ENCODE data around the gene RAD1.
A peak's percentile ranks its signal among the peaks of the same experiment; 100 is the strongest.

The RAD1 gene

GRCh38 chr5:34916518-34916917, 1.2 kb upstream of the RAD1 start:
- Histone ChIP-seq H3K27ac (ENCODE audit: extremely low read depth, low read depth, low read length) (no peak overlapping the region; the same call in 1 of the 2 replicates), H3K36me3 (ENCODE audit: control insufficient read depth in 2 of 2, insufficient read depth in 1 of 2, low read length in 2 of 2) (peaks cover 41 to 47% of the 10 kb centered on the region in 2 experiments), H3K4me1 (ENCODE audit: control insufficient read depth, insufficient read depth, low read length) (peaks cover 6% of the 10 kb centered on the region; the same call in 1 of the 2 replicates), H3K9me3 (ENCODE audit: control insufficient read depth, insufficient read depth, low read depth, low read length) (no peaks in the 10 kb centered on the region), H3K4me3 (ENCODE audit: low read depth, low read length) (peak overlapping the region; percentile 78)
- ChIA-PET POLR2A (interaction anchor here (0.5 to 6.1 kb wide), 5 partner anchors 8 to 240 kb away, joined by 3 to 152 read pairs (median 4); partner anchors contain the start of gene DNAJC21), CTCF (interaction anchor here (0.5 to 2.8 kb wide), 10 partner anchors 11 to 445 kb away, joined by 3 to 10 read pairs (median 6); no protein-coding TSS in a partner anchor)
- TF ChIP-seq ZNF664 (tag by site-specific recombination; IDR thresholded peaks at IDR 0.05) (peak; percentile 70; the same call in 1 of the 2 replicates), HOXD13 (CRISPR knock-in tag; IDR thresholded peaks at IDR 0.05; ENCODE audit: borderline replicate concordance) (no peak), GLI4 (tag by site-specific recombination; IDR thresholded peaks at IDR 0.05) (no peak)

DNA sequence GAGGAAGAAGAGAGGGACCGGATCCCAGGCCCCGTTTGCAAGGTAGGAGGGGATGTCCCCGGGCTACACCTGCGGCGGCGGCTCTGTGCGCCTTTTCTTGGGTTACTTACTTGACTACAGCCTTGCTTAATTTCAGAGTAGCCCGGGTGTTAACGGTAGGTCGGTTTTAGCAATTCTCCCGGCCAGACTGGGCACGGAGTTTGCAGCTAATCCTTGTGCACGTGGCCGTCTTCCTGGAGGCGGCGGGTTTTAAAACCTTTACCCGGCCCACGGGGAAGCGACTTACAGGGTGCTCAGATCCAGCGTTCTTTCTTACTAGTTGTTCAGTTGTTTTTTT, 520 bp upstream of the RAD1 start:
- peaks cover 6% of the 10 kb centered on the region; the same call in 1 of the 2 replicates for H3K4me1 ChIP-seq (ENCODE audit: control insufficient read depth, insufficient read depth, low read length)
- peak overlapping the region; percentile 78 for H3K4me3 ChIP-seq (ENCODE audit: low read depth, low read length)
- H3K9me3 ChIP-seq (ENCODE audit: control insufficient read depth, insufficient read depth, low read depth, low read length), result no peaks in the 10 kb centered on the region
- CTCF ChIA-PET, result interaction anchor here (1.2 to 2.8 kb wide), 8 partner anchors 8 to 444 kb away, joined by 4 to 10 read pairs (median 7); no protein-coding TSS in a partner anchor
- peak overlapping the region; percentile 95 for H3K27ac ChIP-seq (ENCODE audit: extremely low read depth, low read depth, low read length)
- POLR2A ChIA-PET, result interaction anchor here (0.7 to 6.1 kb wide), 22 partner anchors 9 to 430 kb away, joined by 3 to 152 read pairs (median 5); partner anchors contain the start of genes DNAJC21, RAI14 and TTC23L
- H3K36me3 ChIP-seq (ENCODE audit: control insufficient read depth in 2 of 2, insufficient read depth in 1 of 2, low read length in 2 of 2), result peaks cover 41 to 44% of the 10 kb centered on the region in 2 experiments
- peak; percentile 6; the same call in 1 of the 2 replicates for TF ChIP-seq ZFP37 (tag by site-specific recombination; IDR thresholded peaks at IDR 0.05)
- no peak for TF ChIP-seq TCF7L2 (IDR thresholded peaks at IDR 0.05; ENCODE audit: borderline replicate concordance, low read depth, low read length)
- no peak for TF ChIP-seq ZNF48 (tag by site-specific recombination; IDR thresholded peaks at IDR 0.05)
- TF ChIP-seq, protein P1, sequence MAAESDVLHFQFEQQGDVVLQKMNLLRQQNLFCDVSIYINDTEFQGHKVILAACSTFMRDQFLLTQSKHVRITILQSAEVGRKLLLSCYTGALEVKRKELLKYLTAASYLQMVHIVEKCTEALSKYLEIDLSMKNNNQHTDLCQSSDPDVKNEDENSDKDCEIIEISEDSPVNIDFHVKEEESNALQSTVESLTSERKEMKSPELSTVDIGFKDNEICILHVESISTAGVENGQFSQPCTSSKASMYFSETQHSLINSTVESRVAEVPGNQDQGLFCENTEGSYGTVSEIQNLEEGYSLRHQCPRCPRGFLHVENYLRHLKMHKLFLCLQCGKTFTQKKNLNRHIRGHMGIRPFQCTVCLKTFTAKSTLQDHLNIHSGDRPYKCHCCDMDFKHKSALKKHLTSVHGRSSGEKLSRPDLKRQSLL (tag by site-specific recombination; IDR thresholded peaks at IDR 0.05), result no peak
- TF ChIP-seq ZNF423 (tag by site-specific recombination; IDR thresholded peaks at IDR 0.05), result 0 out of 2 replicates have a peak, but pooled peaks have one; percentile 12
- no peak for TF ChIP-seq ZNF510 (tag by site-specific recombination; IDR thresholded peaks at IDR 0.05; ENCODE audit: insufficient replicate concordance)
- 0 out of 2 replicates have a peak, but pooled peaks have one; percentile 22 for TF ChIP-seq ZBTB10 (tag by site-specific recombination; IDR thresholded peaks at IDR 0.05)
- TF ChIP-seq GFI1B (tag by site-specific recombination; IDR thresholded peaks at IDR 0.05), result no peak
- TF ChIP-seq ZBTB44 (tag by site-specific recombination; IDR thresholded peaks at IDR 0.05), result no peak
- TF ChIP-seq ZNF518A (tag by site-specific recombination; conservative IDR thresholded peaks at IDR 0.05; ENCODE audit: low read depth), result peak; percentile 41; the same call in 1 of the 2 replicates
- no peak for TF ChIP-seq ZNF114 (tag by site-specific recombination; IDR thresholded peaks at IDR 0.05)
- no peak for TF ChIP-seq BCL11B (tag by site-specific recombination; IDR thresholded peaks at IDR 0.05; ENCODE audit: low read depth)
- TF ChIP-seq MYNN (tag by site-specific recombination; IDR thresholded peaks at IDR 0.05; ENCODE audit: borderline replicate concordance), result 0 out of 2 replicates have a peak, but pooled peaks have one; percentile 10
- TF ChIP-seq ZNF146 (tag by site-specific recombination; IDR thresholded peaks at IDR 0.05), result peak; percentile 55; the same call in 1 of the 2 replicates
- no peak for TF ChIP-seq ZNF558 (tag by site-specific recombination; IDR thresholded peaks at IDR 0.05)
- TF ChIP-seq, protein P2, sequence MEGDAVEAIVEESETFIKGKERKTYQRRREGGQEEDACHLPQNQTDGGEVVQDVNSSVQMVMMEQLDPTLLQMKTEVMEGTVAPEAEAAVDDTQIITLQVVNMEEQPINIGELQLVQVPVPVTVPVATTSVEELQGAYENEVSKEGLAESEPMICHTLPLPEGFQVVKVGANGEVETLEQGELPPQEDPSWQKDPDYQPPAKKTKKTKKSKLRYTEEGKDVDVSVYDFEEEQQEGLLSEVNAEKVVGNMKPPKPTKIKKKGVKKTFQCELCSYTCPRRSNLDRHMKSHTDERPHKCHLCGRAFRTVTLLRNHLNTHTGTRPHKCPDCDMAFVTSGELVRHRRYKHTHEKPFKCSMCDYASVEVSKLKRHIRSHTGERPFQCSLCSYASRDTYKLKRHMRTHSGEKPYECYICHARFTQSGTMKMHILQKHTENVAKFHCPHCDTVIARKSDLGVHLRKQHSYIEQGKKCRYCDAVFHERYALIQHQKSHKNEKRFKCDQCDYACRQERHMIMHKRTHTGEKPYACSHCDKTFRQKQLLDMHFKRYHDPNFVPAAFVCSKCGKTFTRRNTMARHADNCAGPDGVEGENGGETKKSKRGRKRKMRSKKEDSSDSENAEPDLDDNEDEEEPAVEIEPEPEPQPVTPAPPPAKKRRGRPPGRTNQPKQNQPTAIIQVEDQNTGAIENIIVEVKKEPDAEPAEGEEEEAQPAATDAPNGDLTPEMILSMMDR (tag by site-specific recombination; IDR thresholded peaks at IDR 0.05), result no peak
- TF ChIP-seq HOXD13 (CRISPR knock-in tag; IDR thresholded peaks at IDR 0.05; ENCODE audit: borderline replicate concordance), result no peak
